Endothelial cell of umbilical vein (primary cell): ENCODE measurements around the gene APOBEC4. TPM values are rescaled to one million over a fixed set of nuclear protein-coding genes. Genes with fewer than 3 reads are reported as not detected.

Source experiments
- BruUV-seq: library from RNA; stranded (reverse); fragments of 400-500 nt; replicated peaks from 2 replicates; lab custom pipeline; 2021; lab: Mats Ljungman, UMichigan
- CTCF ChIA-PET: fragments of 300-600, 350-600 bp; sonication (Branson Sonifier 250); formaldehyde crosslinking; loops from one replicate; lab custom pipeline; 2021; ENCODE audit warnings: antibody characterized with exemption, inconsistent platforms; lab: Charles Lee
- POLR2A ChIA-PET: fragments of 300-600, 350-600 bp; sonication (Branson Sonifier 250); formaldehyde crosslinking; loops from one replicate; lab custom pipeline; 2021; ENCODE audit warnings: antibody characterized with exemption, inconsistent platforms; lab: Charles Lee
- DNase-seq: peaks from one replicate; pipeline ENCODE4 v3.0.0-alpha.2; 2011; ENCODE audit warnings: low read depth, low spot score
- FAIRE-seq: peaks from 2 replicates; lab custom pipeline; 2011; peaks lifted over from hg19 to GRCh38; lab: Jason Lieb, UNC
- H2AFZ ChIP-seq: 2 replicates; pipeline ENCODE4 v1.6.0; 2012; ENCODE audit warnings: low read depth, low read length, control low read depth, inconsistent platforms
- H3K27ac ChIP-seq: 2 replicates; pipeline ENCODE4 v1.5.1; 2011; ENCODE audit warnings: low read depth, mild to moderate bottlenecking, control low read depth, low read length, moderate library complexity; ENCODE audit not compliant: insufficient read depth
- H3K27me3 ChIP-seq, 2 experiments: 2 replicates each; pipeline versions ENCODE4 v1.6.0 to v1.6.1; 2011; ENCODE audit warnings: low read length in 2 of 2, mixed read lengths in 1 of 2; ENCODE audit not compliant: control insufficient read depth in 2 of 2, insufficient read depth in 2 of 2
- H3K36me3 ChIP-seq, 2 experiments: 2 replicates in 1 of 2; 3 replicates in 1 of 2; pipeline ENCODE4 v1.5.1; 2011; ENCODE audit warnings: low read length in 2 of 2, mild to moderate bottlenecking in 1 of 2, moderate library complexity in 1 of 2; ENCODE audit not compliant: control insufficient read depth in 2 of 2, insufficient read depth in 2 of 2; ENCODE audit errors: extremely low read depth in 1 of 2
- H3K4me1 ChIP-seq: 3 replicates; pipeline ENCODE4 v1.5.1; 2011; ENCODE audit warnings: mild to moderate bottlenecking, low read length; ENCODE audit not compliant: control insufficient read depth, insufficient read depth; ENCODE audit errors: extremely low read depth
- H3K4me2 ChIP-seq: 2 replicates; pipeline ENCODE4 v1.6.1; 2011; ENCODE audit warnings: low read length, control low read depth, mixed read lengths; ENCODE audit not compliant: insufficient read depth
- H3K4me3 ChIP-seq, 3 experiments: fragments of 200-600 bp in 1 of 3; sonication (generic), shearing (Covaris generic) in 1 of 3; replicated peaks in 1 of 3; 2 replicates each; pipeline ENCODE4 v1.5.1; 2011 to 2016; ENCODE audit warnings: control low read depth in 3 of 3, low read length in 3 of 3, mild to moderate bottlenecking in 2 of 3, inconsistent platforms in 1 of 3, low read depth in 1 of 3, moderate library complexity in 1 of 3; ENCODE audit not compliant: insufficient read depth in 1 of 3
- H3K79me2 ChIP-seq: 2 replicates; pipeline ENCODE4 v1.6.0; 2012; ENCODE audit warnings: low read length, inconsistent platforms; ENCODE audit not compliant: control insufficient read depth, insufficient read depth
- H3K9ac ChIP-seq: replicated peaks from 2 replicates; pipeline ENCODE3; 2011; ENCODE audit warnings: low read length, control low read depth; ENCODE audit not compliant: insufficient read depth; ENCODE audit errors: extremely low read depth
- H3K9me1 ChIP-seq: replicated peaks from 3 replicates; pipeline ENCODE4 v1.6.0; 2011; ENCODE audit warnings: mild to moderate bottlenecking, low read length; ENCODE audit not compliant: control insufficient read depth, insufficient read depth; ENCODE audit errors: extremely low read depth
- H3K9me3 ChIP-seq: replicated peaks from 2 replicates; pipeline ENCODE4 v1.5.1; 2012; ENCODE audit warnings: low read length, inconsistent platforms; ENCODE audit not compliant: control insufficient read depth, insufficient read depth
- H4K20me1 ChIP-seq: replicated peaks from 2 replicates; pipeline ENCODE3; 2011; ENCODE audit warnings: mild to moderate bottlenecking, low read length; ENCODE audit not compliant: control insufficient read depth, insufficient read depth; ENCODE audit errors: extremely low read depth
- CTCF ChIP-seq, 2 donors: IDR thresholded peaks; 1 replicate in 1 of 2; 2 replicates in 1 of 2; pipeline ENCODE4 v1.5.1; 2011; ENCODE audit warnings: low read length in 2 of 2, mild to moderate bottlenecking in 2 of 2, moderate library complexity in 2 of 2, control low read depth in 1 of 2, inconsistent platforms in 1 of 2, low read depth in 1 of 2; ENCODE audit not compliant: insufficient read depth in 1 of 2; ENCODE audit errors: extremely low read depth in 1 of 2
- EZH2 ChIP-seq: IDR thresholded peaks from 2 replicates; pipeline ENCODE4 v1.6.1; 2012; ENCODE audit warnings: borderline replicate concordance, low read depth, mild to moderate bottlenecking, moderate library complexity, low read length, inconsistent platforms; ENCODE audit not compliant: severe bottlenecking
- FOS ChIP-seq: IDR thresholded peaks from 2 replicates; pipeline ENCODE4 v1.6.1; 2011; ENCODE audit warnings: mild to moderate bottlenecking, low read length, moderate library complexity, borderline replicate concordance; ENCODE audit not compliant: insufficient read depth
- GATA2 ChIP-seq: IDR thresholded peaks from 2 replicates; pipeline ENCODE4 v1.7.0; 2011; ENCODE audit warnings: low read depth, mild to moderate bottlenecking, moderate library complexity, mixed read lengths, low read length; ENCODE audit not compliant: insufficient read length, insufficient read depth
- JUN ChIP-seq: IDR thresholded peaks from 2 replicates; pipeline ENCODE4 v1.6.1; 2011; ENCODE audit warnings: borderline replicate concordance, low read depth; ENCODE audit not compliant: insufficient read length, insufficient read depth
- MAX ChIP-seq: IDR thresholded peaks from 2 replicates; pipeline ENCODE4 v1.6.1; 2011; ENCODE audit not compliant: insufficient read depth, insufficient read length
- MYC ChIP-seq: IDR thresholded peaks from one replicate; pipeline ENCODE4 v1.6.1; 2011; ENCODE audit warnings: mild to moderate bottlenecking, low read depth, low read length
- POLR2A ChIP-seq: IDR thresholded peaks from 2 replicates; pipeline ENCODE4 v1.6.1; 2012; ENCODE audit warnings: low read depth, mild to moderate bottlenecking, control low read depth, low read length
- POLR2AphosphoS5 ChIP-seq: IDR thresholded peaks from 2 replicates; pipeline ENCODE4 v1.6.1; 2012; ENCODE audit warnings: low read depth, mild to moderate bottlenecking, control low read depth, low read length, moderate library complexity; ENCODE audit not compliant: insufficient read depth
- dilution Hi-C: fragments of 300-500 bp; cut with MboI; formaldehyde crosslinking; loops from one replicate; pipeline ENCODE4 v1.15.0; 2019; ENCODE audit warnings: low sequenced_read_pairs; ENCODE audit not compliant: extremely low pct_ligation_motif_present
- intact Hi-C: fragments of 100-400 bp; cut with micrococcal nuclease; formaldehyde crosslinking; loops from one replicate; pipeline ENCODE4 v1.10.0; 2022
- polyA plus RNA-seq, 4 experiments: library from polyadenylated mRNA; depleted of rRNA in 3 of 4; stranded (reverse) in 3 of 4; unstranded in 1 of 4; fragments of >200 nt; gene quantifications; 2 replicates each; pipeline versions ENCODE4 v1.2.1 to v1.2.3, GENCODE V29; 2011 to 2012; ENCODE audit warnings: missing spikeins in 1 of 4
- total RNA-seq: library from RNA; stranded (reverse); gene quantifications from 2 replicates; pipeline ENCODE4 v1.2.3, GENCODE V29; 2021

Gene APOBEC4
- total and polyA plus RNA-seq, 2 donors (not counting 3 experiments of a cell fraction or from before 2014, with no cell fraction given), result not detected

GRCh38 chr1:183638649-183639387, 14.3 kb downstream of the APOBEC4 start:
- Histone ChIP-seq H2AFZ (no peak overlapping the region), H3K36me3 (no peaks in the 10 kb centered on the region), H3K27ac (no peak overlapping the region), H3K9me1 (no peaks in the 10 kb centered on the region), H3K4me2 (no peak overlapping the region), H3K79me2 (peaks cover 14% of the 10 kb centered on the region), H3K4me3 (no peak overlapping the region), H3K4me1 (peaks cover 10% of the 10 kb centered on the region), H3K9ac (no peak overlapping the region), H4K20me1 (peaks cover 4% of the 10 kb centered on the region), H3K9me3 (no peaks in the 10 kb centered on the region), H3K27me3 (no peaks in the 10 kb centered on the region)
- no TSS peak for BruUV-seq
- intact Hi-C loops (loop anchor here (5.0 to 10.0 kb wide), 4 partner anchors 168 to 1736 kb away; partner anchors contain the start of genes RGL1 and TSEN15), dilution Hi-C loops (no loop called here)
- no peak for FAIRE-seq
- TF ChIP-seq JUN, result no peak
- no peak for TF ChIP-seq MYC
- no peak for TF ChIP-seq EZH2
- TF ChIP-seq MAX, result no peak
- no peak for TF ChIP-seq GATA2
- no peak for TF ChIP-seq CTCF (IDR thresholded peaks at IDR 0.05; ENCODE audit: extremely low read depth in 1 of 2, insufficient read depth in 1 of 2, low read depth in 1 of 2, low read length in 2 of 2)
- no peak for TF ChIP-seq FOS
- TF ChIP-seq POLR2A, result no peak
- no peak for TF ChIP-seq POLR2AphosphoS5
- no peak for DNase-seq
- POLR2A ChIA-PET, result no interaction called here
- CTCF ChIA-PET, result interaction anchor here (0.7 to 1.0 kb wide), 2 partner anchors 185 to 277 kb away, joined by 3 to 4 read pairs; no protein-coding TSS in a partner anchor
